ENCODE results near the gene CIB4. TPM values are rescaled to one million over a fixed set of nuclear protein-coding genes. Genes with fewer than 3 reads are reported as not detected.

CIB4 gene
- total RNA-seq, 1 experiment from 2014 or later = not detected

DNA sequence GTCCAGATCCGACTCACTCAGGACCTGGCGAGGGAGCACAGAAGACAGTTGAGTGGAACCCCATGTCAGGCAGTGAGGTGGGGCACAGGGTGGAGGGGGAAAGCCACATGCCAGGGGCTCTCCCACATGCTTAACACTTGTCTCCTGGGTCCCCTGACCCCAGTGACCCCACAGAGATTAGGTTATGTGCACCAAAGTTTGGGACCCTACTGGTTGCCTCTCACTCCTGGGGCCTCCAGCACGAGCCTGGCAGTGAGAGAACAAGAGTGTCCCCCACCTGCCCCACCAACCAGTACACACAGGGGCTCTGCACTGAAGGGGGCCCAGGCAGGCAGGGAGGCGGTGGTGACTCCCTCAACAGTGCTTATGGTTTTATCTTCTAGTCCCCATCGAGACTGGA lies 58.3 kb downstream of the CIB4 start:
- BruUV-seq (replicated peaks) = no TSS peak
- Histone ChIP-seq H3K27me3 (replicated peaks; ENCODE audit: control insufficient read depth, insufficient read depth, low read length) (peaks cover 6% of the 10 kb centered on the region; the same call in 1 of the 2 replicates), H3K36me3 (ENCODE audit: control insufficient read depth, insufficient read depth, low read length) (no peaks in the 10 kb centered on the region), H3K4me3 (ENCODE audit: low read depth, low read length) (no peak overlapping the region), H3K4me1 (peaks cover 2% of the 10 kb centered on the region; the same call in 1 of the 2 replicates), H3K9me3 (no peaks in the 10 kb centered on the region)
- Mint-ChIP-seq H3K9me3 (ENCODE audit: unreplicated experiment) (no peaks in the 10 kb centered on the region), H3K27ac (ENCODE audit: unreplicated experiment) (no peak overlapping the region), H3K4me3 (ENCODE audit: unreplicated experiment) (no peak overlapping the region), H3K36me3 (ENCODE audit: insufficient read depth, unreplicated experiment) (no peaks in the 10 kb centered on the region), H3K4me1 (ENCODE audit: low read depth, unreplicated experiment) (no peaks in the 10 kb centered on the region), H3K27me3 (ENCODE audit: insufficient read depth, unreplicated experiment) (peaks cover 20% of the 10 kb centered on the region)
- POLR2A ChIA-PET = no interaction called here
- intact Hi-C loops (cut with micrococcal nuclease; ENCODE audit: unreplicated experiment) = no loop called here
- TF ChIP-seq, protein P1, sequence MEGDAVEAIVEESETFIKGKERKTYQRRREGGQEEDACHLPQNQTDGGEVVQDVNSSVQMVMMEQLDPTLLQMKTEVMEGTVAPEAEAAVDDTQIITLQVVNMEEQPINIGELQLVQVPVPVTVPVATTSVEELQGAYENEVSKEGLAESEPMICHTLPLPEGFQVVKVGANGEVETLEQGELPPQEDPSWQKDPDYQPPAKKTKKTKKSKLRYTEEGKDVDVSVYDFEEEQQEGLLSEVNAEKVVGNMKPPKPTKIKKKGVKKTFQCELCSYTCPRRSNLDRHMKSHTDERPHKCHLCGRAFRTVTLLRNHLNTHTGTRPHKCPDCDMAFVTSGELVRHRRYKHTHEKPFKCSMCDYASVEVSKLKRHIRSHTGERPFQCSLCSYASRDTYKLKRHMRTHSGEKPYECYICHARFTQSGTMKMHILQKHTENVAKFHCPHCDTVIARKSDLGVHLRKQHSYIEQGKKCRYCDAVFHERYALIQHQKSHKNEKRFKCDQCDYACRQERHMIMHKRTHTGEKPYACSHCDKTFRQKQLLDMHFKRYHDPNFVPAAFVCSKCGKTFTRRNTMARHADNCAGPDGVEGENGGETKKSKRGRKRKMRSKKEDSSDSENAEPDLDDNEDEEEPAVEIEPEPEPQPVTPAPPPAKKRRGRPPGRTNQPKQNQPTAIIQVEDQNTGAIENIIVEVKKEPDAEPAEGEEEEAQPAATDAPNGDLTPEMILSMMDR (IDR thresholded peaks at IDR 0.05; ENCODE audit: insufficient read depth in 1 of 2, low read depth in 1 of 2, low read length in 1 of 2, severe bottlenecking in 1 of 2, unreplicated experiment in 1 of 2) = no peak
- CTCF ChIA-PET = no interaction called here
- DNase-seq = no peak

DNA sequence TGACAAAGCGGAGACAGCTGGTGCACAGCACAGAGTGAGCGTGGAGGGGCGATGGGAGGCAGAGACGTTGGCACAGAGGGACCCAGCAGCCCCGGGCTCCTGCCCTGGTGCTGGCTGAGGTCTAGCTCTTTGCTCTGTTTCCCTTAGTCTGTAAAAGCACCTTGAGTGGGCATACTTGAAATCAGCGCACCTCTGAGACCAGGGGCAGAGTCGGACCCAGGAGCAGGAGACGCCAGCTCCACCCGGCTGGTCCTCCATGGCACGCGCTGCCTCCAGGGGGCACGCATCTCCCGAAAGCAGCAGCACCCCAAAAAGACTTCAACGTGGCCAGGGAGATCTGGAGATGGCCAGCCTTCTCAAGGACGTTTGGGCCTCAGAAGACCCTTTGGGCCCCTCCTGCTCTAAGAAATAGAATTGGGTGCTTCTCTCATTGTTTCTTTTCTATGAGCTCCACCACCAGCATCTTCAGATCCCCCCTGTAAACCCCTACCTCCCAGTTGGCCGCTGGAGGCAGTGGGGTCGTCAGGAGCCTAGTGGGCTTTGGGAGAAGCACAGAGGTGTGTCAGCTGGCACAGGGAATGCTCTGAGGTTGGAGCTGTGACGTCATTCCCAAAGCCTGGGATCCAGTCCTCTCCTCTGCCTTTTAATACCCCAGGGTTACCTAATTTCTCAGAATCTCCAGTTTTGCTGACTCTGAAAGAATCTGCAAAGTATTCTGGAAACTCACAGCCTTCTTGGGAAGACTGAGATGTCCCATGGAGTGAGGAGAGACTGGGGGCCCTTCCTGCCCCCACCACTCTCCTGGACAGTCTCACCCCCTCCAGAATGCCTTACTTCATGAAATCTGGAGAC lies 58.9 kb downstream of the CIB4 start:
- peaks cover 6% of the 10 kb centered on the region; the same call in 1 of the 2 replicates for H3K27me3 ChIP-seq (replicated peaks; ENCODE audit: control insufficient read depth, insufficient read depth, low read length)
- TF ChIP-seq, protein P1 (IDR thresholded peaks at IDR 0.05; ENCODE audit: insufficient read depth in 1 of 2, low read depth in 1 of 2, low read length in 1 of 2, severe bottlenecking in 1 of 2, unreplicated experiment in 1 of 2) = no peak
- no peaks in the 10 kb centered on the region for H3K4me1 Mint-ChIP-seq (ENCODE audit: low read depth, unreplicated experiment)
- H3K27me3 Mint-ChIP-seq (ENCODE audit: insufficient read depth, unreplicated experiment) = peaks cover 20% of the 10 kb centered on the region
- CTCF ChIA-PET = no interaction called here
- no peaks in the 10 kb centered on the region for H3K36me3 ChIP-seq (ENCODE audit: control insufficient read depth, insufficient read depth, low read length)
- no peaks in the 10 kb centered on the region for H3K9me3 Mint-ChIP-seq (ENCODE audit: unreplicated experiment)
- no TSS peak for BruUV-seq (replicated peaks)
- H3K4me3 ChIP-seq (ENCODE audit: low read depth, low read length) = no peak overlapping the region
- H3K36me3 Mint-ChIP-seq (ENCODE audit: insufficient read depth, unreplicated experiment) = no peaks in the 10 kb centered on the region
- no peak for DNase-seq
- H3K27ac Mint-ChIP-seq (ENCODE audit: unreplicated experiment) = no peak overlapping the region
- peaks cover 8% of the 10 kb centered on the region; the same call in 1 of the 2 replicates for H3K4me1 ChIP-seq
- POLR2A ChIA-PET = no interaction called here
- no peak overlapping the region for H3K4me3 Mint-ChIP-seq (ENCODE audit: unreplicated experiment)
- no peaks in the 10 kb centered on the region for H3K9me3 ChIP-seq
- intact Hi-C loops (cut with micrococcal nuclease; ENCODE audit: unreplicated experiment) = no loop called here

DNA sequence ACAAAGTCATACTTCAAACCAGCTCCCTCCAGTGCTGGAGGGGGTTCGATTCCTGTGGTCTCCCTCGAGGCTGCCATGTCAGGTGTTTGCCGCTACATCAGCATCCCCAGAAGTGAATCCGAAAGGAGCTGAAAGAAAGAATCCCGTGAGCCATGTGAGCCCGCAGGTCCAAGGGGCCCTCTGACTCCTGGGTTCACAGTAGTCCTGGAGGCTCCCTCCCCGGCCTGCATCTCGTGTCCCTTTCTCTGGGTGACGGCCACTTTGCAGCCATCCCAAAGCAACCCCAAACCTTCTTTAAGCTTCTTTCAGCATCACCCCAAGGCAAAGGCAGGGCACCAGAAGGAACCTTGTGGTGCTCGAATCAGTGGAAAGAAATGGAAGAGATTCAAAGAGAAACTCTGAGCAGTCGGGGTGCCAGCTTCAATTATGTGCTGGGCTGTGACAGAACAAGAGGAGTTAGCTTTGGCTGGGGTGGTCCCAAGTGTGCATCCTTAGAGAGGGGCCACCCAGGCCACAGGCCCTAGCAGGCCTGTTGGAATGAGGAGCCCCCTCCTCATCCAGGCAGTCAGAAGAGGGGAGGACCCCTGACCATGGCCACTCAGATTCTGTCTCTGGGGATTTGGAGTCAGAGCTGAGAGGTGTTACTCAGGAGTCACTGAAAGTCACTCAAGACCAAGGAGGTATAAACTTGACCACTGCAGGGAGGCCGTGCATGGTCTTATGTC lies 59.7 kb downstream of the CIB4 start:
- CTCF ChIA-PET = no interaction called here
- no peak overlapping the region for H3K4me3 ChIP-seq (ENCODE audit: low read depth, low read length)
- Mint-ChIP-seq H3K27ac (ENCODE audit: unreplicated experiment) (no peak overlapping the region), H3K4me3 (ENCODE audit: unreplicated experiment) (no peak overlapping the region), H3K27me3 (ENCODE audit: insufficient read depth, unreplicated experiment) (peaks cover 23% of the 10 kb centered on the region), H3K9me3 (ENCODE audit: unreplicated experiment) (no peaks in the 10 kb centered on the region), H3K4me1 (ENCODE audit: low read depth, unreplicated experiment) (no peaks in the 10 kb centered on the region), H3K36me3 (ENCODE audit: insufficient read depth, unreplicated experiment) (no peaks in the 10 kb centered on the region)
- H3K27me3 ChIP-seq (replicated peaks; ENCODE audit: control insufficient read depth, insufficient read depth, low read length) = peaks cover 2% of the 10 kb centered on the region; the same call in 1 of the 2 replicates
- TF ChIP-seq, protein P1 (IDR thresholded peaks at IDR 0.05; ENCODE audit: insufficient read depth in 1 of 2, low read depth in 1 of 2, low read length in 1 of 2, severe bottlenecking in 1 of 2, unreplicated experiment in 1 of 2) = no peak
- H3K9me3 ChIP-seq = no peaks in the 10 kb centered on the region
- POLR2A ChIA-PET = no interaction called here
- peaks cover 9% of the 10 kb centered on the region; the same call in 1 of the 2 replicates for H3K4me1 ChIP-seq
- no TSS peak for BruUV-seq (replicated peaks)
- intact Hi-C loops (cut with micrococcal nuclease; ENCODE audit: unreplicated experiment) = no loop called here
- no peaks in the 10 kb centered on the region for H3K36me3 ChIP-seq (ENCODE audit: control insufficient read depth, insufficient read depth, low read length)
- DNase-seq = no peak

All from Caco-2 (cell line).